ENCODE data around the gene MALSU1.

Gene MALSU1

GRCh38 chr7:23287612-23288011 lies 11.5 kb upstream of the MALSU1 start:
- Histone ChIP-seq H3K27me3 (replicated peaks) (no peaks in the 10 kb centered on the region), H3K27ac (no peak overlapping the region), H3K36me3 (replicated peaks) (no peaks in the 10 kb centered on the region), H3K4me3 (ENCODE audit: low read depth, low read length) (no peak overlapping the region)
- no peak for TF ChIP-seq CTCF (IDR thresholded peaks at IDR 0.05; ENCODE audit: low read depth, low read length, missing control alignments)
- no peak for DNase-seq
- in situ Hi-C loops (cut with HindIII; ENCODE audit: low pct_ligation_motif_present, low sequenced_read_pairs): no loop called here

GRCh38 chr7:23290993-23291392 lies 8.1 kb upstream of the MALSU1 start:
- TF ChIP-seq CTCF (IDR thresholded peaks at IDR 0.05; ENCODE audit: low read depth, low read length, missing control alignments): no peak
- Histone ChIP-seq H3K27ac (no peak overlapping the region), H3K36me3 (replicated peaks) (no peaks in the 10 kb centered on the region), H3K27me3 (replicated peaks) (no peaks in the 10 kb centered on the region), H3K4me3 (ENCODE audit: low read depth, low read length) (no peak overlapping the region)
- in situ Hi-C loops (cut with HindIII; ENCODE audit: low pct_ligation_motif_present, low sequenced_read_pairs): no loop called here
- no peak for DNase-seq

DNA sequence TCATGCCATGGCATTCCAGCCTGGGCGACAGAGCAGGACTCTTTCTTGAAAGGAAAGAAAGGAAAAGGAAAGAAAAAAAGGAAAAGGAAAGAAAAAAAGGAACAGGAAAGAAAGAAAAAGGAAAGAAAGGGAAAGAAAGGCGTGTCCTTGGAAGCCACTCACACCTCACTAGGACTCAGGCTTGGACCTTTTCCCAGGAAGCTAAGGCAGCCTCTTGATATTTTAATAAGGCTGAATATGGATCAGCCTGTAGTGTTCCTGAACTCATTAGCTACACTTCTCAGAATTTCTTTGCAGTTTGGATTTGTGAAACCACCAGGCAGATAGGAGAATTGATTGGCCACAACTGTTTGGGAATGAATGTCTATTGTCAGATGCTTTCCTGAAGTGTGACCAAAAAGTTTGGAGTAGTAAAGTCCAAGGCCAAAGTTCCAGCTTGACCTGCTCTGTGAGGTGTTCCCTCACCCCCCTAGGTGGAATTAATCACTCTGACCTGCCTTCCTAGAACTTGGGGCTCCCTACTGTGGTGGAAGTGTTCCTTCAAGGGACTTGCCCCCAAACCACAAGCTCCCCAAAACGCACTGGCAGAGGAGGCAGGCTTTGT lies 7.1 kb upstream of the MALSU1 start:
- DNase-seq: no peak
- Histone ChIP-seq H3K36me3 (replicated peaks) (no peaks in the 10 kb centered on the region), H3K27me3 (replicated peaks) (no peaks in the 10 kb centered on the region), H3K4me3 (ENCODE audit: low read depth, low read length) (no peak overlapping the region), H3K27ac (no peak overlapping the region)
- in situ Hi-C loops (cut with HindIII; ENCODE audit: low pct_ligation_motif_present, low sequenced_read_pairs): no loop called here
- TF ChIP-seq CTCF (IDR thresholded peaks at IDR 0.05; ENCODE audit: low read depth, low read length, missing control alignments): no peak

- Histone ChIP-seq H3K27me3 (replicated peaks) (no peaks in the 10 kb centered on the region), H3K36me3 (replicated peaks) (no peaks in the 10 kb centered on the region), H3K27ac (no peak overlapping the region), H3K4me3 (ENCODE audit: low read depth, low read length) (no peak overlapping the region)
- in situ Hi-C loops (cut with HindIII; ENCODE audit: low pct_ligation_motif_present, low sequenced_read_pairs): no loop called here
- no peak for DNase-seq
- TF ChIP-seq CTCF (IDR thresholded peaks at IDR 0.05; ENCODE audit: low read depth, low read length, missing control alignments): no peak
These were observed 6.5 kb upstream of the MALSU1 start for GRCh38 chr7:23292623-23293022.

DNA sequence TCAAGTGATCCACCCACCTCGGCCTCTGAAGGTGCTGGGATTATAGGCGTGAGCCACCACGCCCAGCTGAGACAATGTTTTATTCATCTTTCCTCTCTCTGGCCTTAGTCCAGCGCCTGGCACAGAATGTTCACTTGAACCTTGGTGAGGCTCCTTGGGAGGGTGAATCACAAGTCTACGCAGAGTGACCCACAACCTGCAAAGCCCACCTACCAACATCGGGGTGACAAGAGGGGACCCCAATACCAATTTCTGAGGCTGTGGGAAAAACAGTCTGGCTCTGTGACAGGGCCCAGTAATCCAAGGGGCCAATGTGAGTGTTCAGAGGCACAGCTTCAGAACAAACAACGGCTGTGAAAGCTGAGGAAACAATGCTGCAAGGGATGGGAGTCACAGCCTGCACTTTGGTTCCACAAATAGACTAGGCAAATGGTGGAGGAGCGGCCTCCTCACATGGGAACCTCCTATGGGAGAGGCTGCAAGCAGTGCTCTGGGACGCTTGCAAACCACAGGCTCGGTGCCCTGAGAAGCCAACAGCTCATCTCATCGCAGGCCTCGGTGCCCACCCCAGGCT lies 5.6 kb upstream of the MALSU1 start:
- Histone ChIP-seq H3K36me3 (replicated peaks) (no peaks in the 10 kb centered on the region), H3K27me3 (replicated peaks) (no peaks in the 10 kb centered on the region), H3K4me3 (ENCODE audit: low read depth, low read length) (no peak overlapping the region), H3K27ac (no peak overlapping the region)
- DNase-seq: no peak
- in situ Hi-C loops (cut with HindIII; ENCODE audit: low pct_ligation_motif_present, low sequenced_read_pairs): no loop called here
- no peak for TF ChIP-seq CTCF (IDR thresholded peaks at IDR 0.05; ENCODE audit: low read depth, low read length, missing control alignments)
